ENCODE data around the gene DTX3L.

DNA sequence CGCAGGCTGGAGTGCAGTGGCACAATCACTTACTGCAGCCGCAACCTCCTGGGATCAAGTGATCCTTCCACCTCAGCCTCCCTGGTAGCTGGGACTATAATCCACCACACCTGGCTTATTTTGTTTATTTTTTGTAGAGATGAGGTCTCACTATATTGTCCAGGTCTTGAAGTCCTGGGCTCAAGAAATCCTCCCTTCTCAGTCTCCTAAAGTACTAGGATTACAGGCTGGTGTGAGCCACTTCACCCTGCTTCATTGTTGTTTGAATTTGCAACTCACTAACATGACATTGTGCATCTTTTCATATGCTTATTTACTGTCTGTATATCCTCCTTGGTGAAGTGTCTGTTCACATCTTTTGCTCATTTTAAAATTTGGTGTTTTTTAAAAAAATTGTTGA is 23.4 kb downstream of the DTX3L start:
- TF ChIP-seq, protein P1, sequence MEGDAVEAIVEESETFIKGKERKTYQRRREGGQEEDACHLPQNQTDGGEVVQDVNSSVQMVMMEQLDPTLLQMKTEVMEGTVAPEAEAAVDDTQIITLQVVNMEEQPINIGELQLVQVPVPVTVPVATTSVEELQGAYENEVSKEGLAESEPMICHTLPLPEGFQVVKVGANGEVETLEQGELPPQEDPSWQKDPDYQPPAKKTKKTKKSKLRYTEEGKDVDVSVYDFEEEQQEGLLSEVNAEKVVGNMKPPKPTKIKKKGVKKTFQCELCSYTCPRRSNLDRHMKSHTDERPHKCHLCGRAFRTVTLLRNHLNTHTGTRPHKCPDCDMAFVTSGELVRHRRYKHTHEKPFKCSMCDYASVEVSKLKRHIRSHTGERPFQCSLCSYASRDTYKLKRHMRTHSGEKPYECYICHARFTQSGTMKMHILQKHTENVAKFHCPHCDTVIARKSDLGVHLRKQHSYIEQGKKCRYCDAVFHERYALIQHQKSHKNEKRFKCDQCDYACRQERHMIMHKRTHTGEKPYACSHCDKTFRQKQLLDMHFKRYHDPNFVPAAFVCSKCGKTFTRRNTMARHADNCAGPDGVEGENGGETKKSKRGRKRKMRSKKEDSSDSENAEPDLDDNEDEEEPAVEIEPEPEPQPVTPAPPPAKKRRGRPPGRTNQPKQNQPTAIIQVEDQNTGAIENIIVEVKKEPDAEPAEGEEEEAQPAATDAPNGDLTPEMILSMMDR (IDR thresholded peaks at IDR 0.05): no peak
- TF ChIP-seq ZFX (IDR thresholded peaks at IDR 0.05; ENCODE audit: borderline replicate concordance): no peak
